HuH-7 (cell line): ENCODE results near the gene ARFIP2.

ENCODE experiments used
- DNase-seq: peaks from one replicate; pipeline ENCODE4 v3.0.0; 2011; ENCODE audit warnings: low spot score

ARFIP2 gene

GRCh38 chr11:6443269-6444003 is 37.7 kb downstream of the ARFIP2 start:
- DNase-seq = peak; percentile 85

GRCh38 chr11:6442441-6442840 is 38.7 kb downstream of the ARFIP2 start:
- no peak for DNase-seq

- peak; percentile 61 for DNase-seq
These were observed 40.2 kb downstream of the ARFIP2 start, which contains the start of gene HPX for GRCh38 chr11:6440906-6441358. Gene HPX (minus strand): TSS chr11:6440987. CDS start chr11:6440963, 24 bp downstream.

- peak; percentile 64 for DNase-seq
These were observed 42.1 kb downstream of the ARFIP2 start for GRCh38 chr11:6438979-6439571.

- DNase-seq = no peak
These were observed 43.1 kb downstream of the ARFIP2 start for GRCh38 chr11:6437993-6438392.

GRCh38 chr11:6437423-6437822 is 43.7 kb downstream of the ARFIP2 start:
- DNase-seq = no peak

- no peak for DNase-seq
These were observed 47.0 kb downstream of the ARFIP2 start for GRCh38 chr11:6433998-6434660.

- DNase-seq = no peak
These were observed 49.3 kb downstream of the ARFIP2 start for GRCh38 chr11:6431861-6432260.

GRCh38 chr11:6427516-6427915 is 53.6 kb downstream of the ARFIP2 start:
- no peak for DNase-seq
